GM21447 (cell line): Measurements from ENCODE around the gene MYH11.
"Not testable (repeated sequence)": the region's sequence is repeated elsewhere in the genome, so short reads cannot be mapped to it uniquely, and the experiment has no call there.

Source experiments
- ATAC-seq: cut with Tn5 transposase; IDR thresholded peaks from one replicate; pipeline ENCODE4 v1.9.1; 2021; ENCODE audit not compliant: unreplicated experiment

The MYH11 gene

GRCh38 chr16:15811481-15812400 lies 45.1 kb downstream of the MYH11 start:
- no peak for ATAC-seq

- no peak for ATAC-seq
These were observed 45.9 kb downstream of the MYH11 start for GRCh38 chr16:15810949-15811348.

- ATAC-seq = no peak
These were observed 46.4 kb downstream of the MYH11 start for GRCh38 chr16:15810411-15810810.

GRCh38 chr16:15809297-15809696 lies 47.5 kb downstream of the MYH11 start:
- not testable (repeated sequence) for ATAC-seq

GRCh38 chr16:15808071-15808470 lies 48.8 kb downstream of the MYH11 start:
- no peak for ATAC-seq

GRCh38 chr16:15807603-15808009 lies 49.2 kb downstream of the MYH11 start:
- no peak for ATAC-seq

GRCh38 chr16:15803618-15804017 lies 53.2 kb downstream of the MYH11 start:
- no peak for ATAC-seq

GRCh38 chr16:15799851-15800495 lies 56.9 kb downstream of the MYH11 start:
- no peak for ATAC-seq

GRCh38 chr16:15798671-15799070 lies 58.2 kb downstream of the MYH11 start:
- ATAC-seq = no peak

GRCh38 chr16:15796885-15797284 lies 59.9 kb downstream of the MYH11 start:
- no peak for ATAC-seq

GRCh38 chr16:15795615-15796014 lies 61.2 kb downstream of the MYH11 start:
- no peak for ATAC-seq

- ATAC-seq = no peak
These were observed 64.3 kb downstream of the MYH11 start for GRCh38 chr16:15792563-15792971.

- ATAC-seq = no peak
These were observed 66.4 kb downstream of the MYH11 start for GRCh38 chr16:15790458-15790857.

GRCh38 chr16:15789816-15790215 lies 67.0 kb downstream of the MYH11 start:
- not testable (repeated sequence) for ATAC-seq

- ATAC-seq = no peak
These were observed 68.0 kb downstream of the MYH11 start for GRCh38 chr16:15788846-15789239.

- no peak for ATAC-seq
These were observed 70.3 kb downstream of the MYH11 start for GRCh38 chr16:15786501-15786900.

- no peak for ATAC-seq
These were observed 71.3 kb downstream of the MYH11 start for GRCh38 chr16:15785386-15786059.

- ATAC-seq = no peak
These were observed 72.8 kb downstream of the MYH11 start for GRCh38 chr16:15783985-15784384.

- ATAC-seq = no peak
These were observed 74.1 kb downstream of the MYH11 start for GRCh38 chr16:15782573-15783365.

- ATAC-seq = no peak
These were observed 75.2 kb downstream of the MYH11 start for GRCh38 chr16:15781650-15782049.

GRCh38 chr16:15780805-15781204 lies 76.0 kb downstream of the MYH11 start:
- no peak for ATAC-seq
